Activated CD8-positive, alpha-beta memory T cell treated with anti-CD3 and anti-CD28 coated beads, Interleukin-2, amount 50 U/mL, for 24 hours (primary cell): ENCODE measurements around the gene GRAMD4.

Source experiments
- DNase-seq: peaks from one replicate; pipeline ENCODE4 v3.0.0-alpha.2; 2020; ENCODE audit errors: extremely low read depth

GRAMD4 gene

DNA sequence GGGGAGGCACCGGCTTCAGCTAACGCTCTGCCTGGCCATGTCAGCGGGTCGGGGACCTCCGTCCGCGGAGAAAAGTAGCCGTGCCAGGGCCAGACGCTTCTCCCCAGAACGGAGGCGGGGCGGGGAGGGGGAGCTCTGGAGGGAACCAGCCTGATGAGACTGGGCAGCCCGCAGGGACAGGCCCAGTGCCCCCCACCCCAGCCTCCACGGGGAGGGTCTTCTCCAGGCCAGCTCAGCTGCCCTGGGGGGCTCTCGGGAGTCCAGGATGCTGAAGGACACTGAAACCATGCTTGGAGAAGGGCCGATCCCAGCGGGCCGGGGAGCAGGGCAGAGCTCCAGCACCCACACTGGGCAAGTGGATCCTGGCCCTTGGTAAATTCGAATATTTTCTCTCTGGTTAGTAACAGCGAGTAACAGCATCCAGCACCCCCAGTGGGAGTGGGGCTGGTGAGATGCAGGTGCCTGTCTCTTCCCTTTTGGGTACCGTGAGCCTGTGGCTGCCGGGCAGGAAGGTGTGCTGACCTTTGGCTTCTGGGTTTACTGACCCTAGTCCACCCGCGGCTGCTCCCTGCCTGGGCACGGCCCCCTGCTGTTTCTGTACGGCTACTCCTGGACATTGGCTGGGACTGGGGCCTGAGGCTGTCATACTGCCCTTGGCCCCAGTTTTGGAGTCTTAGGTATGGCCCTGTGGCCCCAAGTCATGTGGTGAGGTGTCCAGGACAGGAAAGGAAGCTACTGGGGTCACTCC is 35.8 kb downstream of the GRAMD4 start:
- no peak for DNase-seq

DNA sequence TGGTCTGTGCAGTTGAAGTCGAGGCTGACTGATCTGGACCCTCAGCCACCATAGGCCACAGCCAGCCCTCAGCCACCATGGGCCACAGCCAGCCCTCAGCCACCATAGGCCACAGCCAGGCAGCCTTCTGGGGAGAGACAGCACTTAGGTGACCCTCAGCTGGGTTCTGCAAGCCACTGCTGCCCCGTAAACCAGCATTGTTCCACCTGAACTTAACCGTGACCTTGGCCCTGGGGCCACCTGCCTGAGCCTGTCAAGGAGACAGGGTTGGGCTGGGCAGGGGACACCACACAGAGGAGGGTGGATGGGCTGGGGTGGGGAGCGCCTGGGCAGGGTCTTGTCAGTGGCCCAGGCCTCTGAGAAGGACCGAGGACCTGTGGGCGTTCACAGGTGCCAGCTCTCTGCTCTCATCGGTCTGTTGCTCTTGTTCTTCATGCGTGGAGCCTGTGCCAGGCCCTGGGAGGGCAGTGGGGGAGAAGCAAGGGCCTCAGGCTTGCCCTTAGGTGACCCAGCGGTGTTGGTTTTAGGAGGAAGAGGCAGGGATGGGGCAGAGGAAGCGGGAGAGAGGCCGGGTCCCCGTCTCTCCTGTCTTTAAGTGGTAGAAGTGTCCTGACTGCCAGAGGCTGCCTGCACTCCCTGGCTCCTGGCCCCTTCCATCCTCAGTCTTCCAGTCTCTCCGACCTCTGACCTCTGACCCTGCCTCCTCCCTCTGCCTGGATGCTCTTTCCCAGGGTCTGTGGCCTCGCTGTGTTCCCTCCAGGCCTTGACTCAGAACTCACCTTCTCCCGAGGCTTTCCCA is 36.9 kb downstream of the GRAMD4 start:
- no peak for DNase-seq

DNA sequence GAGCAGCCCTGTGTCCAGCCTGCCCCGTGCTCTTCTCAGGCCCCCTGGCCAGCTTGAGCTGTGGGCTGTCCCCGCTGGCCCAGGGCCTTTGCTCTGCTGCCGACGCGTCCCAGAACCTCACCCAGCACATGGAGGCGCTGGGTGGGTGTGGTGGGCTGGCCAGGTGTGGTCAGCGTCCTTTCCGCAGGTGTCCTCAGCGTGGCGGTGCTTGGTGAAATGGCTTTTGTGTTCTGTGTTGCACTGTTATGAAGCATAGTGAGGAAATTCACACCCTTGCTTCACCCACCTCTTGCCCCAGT is 37.4 kb downstream of the GRAMD4 start:
- no peak for DNase-seq

DNA sequence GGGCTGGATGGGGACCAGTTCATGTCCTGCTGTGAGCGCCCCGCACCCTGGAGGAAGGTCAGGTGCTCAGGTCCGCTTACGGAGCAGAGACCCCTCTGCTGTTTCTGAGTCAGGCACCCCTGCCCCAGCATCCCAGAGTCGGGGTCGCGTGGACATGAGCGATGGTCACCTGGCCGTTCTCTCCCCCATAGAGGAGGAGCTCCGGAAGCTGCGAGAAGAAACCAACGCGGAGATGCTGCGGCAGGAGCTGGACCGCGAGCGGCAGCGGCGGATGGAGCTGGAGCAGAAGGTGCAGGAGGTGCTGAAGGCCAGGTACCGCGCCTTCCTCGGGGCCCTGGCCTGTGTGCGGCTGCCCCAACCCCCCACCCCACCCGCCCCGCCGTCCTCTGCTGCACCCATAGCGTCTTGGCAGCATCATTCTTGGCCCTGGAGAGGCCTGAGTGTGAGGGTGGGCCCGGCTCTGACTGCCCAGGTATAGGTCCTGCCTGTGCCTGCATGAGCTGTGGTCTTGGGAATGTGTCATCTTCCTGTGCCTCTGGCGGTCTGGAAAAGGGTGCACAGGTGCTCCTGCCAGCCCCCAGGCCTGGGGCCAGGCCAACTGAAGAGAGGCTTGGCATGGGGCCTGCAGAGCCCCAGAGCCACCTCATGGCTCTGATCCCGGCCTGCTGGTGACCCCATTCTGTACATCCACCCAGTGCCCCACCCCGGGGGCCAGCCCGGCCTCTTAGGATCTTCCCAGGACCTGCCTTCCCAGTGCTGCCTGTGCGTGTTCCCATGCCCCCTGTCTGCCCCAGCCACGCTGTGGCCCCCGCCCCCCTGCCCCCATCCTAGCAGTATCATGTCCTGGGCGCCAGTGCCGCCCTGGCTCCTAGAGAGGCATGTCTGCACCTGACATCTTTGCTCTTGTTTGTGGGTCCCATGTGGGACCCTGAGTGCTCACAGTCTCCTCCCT is 38.1 kb downstream of the GRAMD4 start:
- DNase-seq = no peak

DNA sequence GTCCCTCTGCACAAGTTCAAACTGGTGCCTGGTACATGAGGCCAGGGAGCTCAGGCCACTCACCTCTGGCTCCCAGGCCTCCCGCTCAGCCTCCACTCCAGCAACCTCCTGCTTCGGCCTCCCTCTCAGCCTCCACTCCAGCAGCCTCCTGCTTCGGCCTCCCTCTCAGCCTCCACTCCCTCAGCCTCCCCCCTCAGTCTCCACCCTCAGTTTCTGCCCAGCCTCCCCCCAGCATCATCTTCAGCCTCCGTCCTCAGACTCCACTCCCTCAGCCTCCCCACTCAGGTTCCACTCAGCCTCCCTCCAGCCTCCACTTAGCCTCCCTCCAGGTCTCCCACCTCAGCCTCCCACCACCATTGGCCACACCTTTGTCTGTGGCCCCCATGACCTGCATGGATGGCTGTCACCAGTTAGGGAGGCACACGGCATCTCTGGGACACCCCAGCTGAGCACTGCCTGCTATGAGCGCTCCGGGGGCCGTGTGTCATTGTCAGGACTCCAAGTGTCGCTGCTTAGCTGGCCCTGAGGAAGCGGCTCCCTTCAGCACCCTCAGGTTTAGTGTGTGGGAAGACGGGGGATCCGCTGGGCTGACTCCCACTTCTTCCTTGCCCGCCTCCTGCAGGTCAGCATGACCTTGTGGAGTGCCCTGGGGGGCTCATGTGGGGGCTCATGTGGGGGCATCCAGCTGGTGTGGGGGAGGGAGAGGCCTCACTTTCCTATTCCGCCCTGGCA is 39.0 kb downstream of the GRAMD4 start:
- DNase-seq = no peak

DNA sequence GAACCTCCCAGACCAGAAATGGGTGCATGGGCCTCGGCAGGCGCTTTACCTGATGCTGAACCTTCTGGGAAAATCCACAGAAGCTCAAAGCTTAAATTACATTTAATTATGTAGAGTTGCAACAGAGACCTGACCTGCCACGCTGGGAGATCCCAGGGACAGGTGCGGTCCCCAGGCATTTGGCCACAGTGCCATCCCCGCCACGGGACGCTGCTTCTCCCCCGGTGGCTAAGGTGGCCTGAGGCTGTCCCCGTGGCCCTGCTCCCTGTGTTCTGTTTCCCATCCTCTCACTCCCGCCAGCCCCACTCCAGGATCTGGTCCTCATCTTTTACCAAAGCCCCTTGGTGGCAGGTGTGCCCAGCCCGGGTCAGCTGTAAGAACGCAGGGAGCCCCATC is 39.6 kb downstream of the GRAMD4 start:
- no peak for DNase-seq

DNA sequence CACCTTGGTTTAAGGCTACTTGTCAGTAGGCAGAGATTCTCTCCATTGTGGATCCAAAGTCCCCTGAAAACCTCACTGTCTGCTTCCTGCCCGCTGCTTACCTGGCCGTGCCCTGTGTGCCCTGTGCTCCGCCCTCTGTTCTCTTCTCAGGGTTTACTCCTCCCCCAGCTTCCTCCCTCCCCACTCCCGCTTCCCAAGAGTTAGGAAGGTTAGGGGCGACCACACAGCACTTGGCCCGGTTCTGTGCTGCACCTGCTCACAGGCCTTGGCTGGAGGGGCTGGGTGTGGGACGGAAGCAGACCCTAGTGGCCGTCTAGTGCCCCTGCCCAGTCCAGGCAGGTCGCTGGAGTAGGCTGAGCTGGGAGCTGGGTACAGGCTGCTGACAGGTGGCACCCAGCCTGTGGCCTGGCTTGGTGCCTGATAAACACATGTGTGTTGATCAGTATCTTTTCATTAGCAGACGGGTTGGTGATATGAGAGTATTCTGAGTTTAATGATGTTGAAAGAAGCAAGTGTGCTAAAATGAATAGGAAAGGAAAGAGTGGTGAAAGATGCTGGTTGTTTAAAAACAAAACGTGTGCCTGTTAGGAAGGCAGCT is 40.5 kb downstream of the GRAMD4 start:
- DNase-seq = no peak

DNA sequence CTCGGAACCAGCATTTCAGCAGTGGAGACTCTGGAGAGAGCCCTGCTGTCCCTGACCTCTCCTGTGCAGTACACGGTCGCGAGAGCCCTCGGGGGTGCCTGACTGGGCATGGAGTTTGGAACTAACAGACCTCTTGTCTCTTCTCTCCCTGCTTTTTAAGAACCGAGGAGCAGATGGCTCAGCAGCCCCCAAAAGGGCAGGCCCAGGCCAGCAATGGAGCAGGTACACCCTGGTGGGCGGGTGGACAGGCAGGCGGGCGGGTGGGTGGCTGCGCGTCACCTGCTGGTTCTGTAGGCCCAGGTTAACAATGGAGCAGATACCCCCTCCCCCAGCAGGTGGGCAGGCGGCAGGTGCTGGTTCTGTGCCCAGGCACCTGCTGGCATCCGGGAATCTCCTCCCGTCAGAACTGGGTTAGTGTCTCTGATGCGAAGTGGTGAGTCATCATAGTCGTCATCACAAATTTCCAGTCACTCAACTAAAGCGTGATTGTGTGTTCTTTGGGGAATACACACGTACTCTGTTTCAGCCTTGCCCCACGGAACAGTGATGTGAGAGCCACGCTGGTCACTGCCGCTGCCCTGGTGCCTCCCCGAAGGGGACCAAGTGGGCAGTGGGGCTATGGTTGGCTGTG is 41.1 kb downstream of the GRAMD4 start:
- no peak for DNase-seq

DNA sequence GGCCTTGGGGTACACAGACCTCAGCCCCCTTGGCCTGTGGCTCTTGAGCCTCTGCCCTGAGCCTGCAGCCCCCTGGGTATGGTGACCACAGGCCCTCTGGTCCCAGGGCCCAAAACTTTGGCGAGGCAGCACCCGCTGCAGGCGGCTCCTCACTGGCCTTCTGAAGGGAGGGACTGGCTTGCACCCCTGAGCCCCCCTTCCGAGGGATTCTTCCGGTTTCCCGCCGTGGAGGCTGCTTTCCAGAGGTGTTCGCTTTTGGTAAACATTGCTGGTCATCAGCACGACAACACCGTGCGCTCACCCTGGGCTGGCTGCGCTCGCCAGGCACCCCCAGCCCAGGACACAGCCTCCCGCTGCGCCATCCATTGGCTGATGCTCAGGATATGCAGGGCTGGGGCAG is 42.0 kb downstream of the GRAMD4 start:
- DNase-seq = no peak

DNA sequence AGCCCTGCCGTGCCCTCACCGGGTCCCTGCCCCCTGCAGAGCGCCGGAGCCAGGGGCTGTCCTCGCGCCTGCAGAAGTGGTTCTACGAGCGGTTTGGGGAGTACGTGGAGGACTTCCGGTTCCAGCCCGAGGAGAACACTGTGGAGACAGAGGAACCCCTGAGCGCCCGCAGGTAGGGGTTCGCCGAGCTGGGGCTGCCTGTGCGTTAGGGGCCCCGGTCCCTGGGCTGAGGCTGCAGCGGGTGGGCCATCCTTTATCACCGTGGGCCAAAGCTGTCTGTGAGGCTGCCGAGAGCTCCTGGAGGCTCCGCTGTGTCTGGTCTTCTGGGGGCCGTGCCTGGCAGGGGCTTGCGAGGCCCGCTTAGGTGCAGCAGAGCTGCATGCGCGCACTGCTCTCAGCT is 42.8 kb downstream of the GRAMD4 start:
- DNase-seq = no peak

DNA sequence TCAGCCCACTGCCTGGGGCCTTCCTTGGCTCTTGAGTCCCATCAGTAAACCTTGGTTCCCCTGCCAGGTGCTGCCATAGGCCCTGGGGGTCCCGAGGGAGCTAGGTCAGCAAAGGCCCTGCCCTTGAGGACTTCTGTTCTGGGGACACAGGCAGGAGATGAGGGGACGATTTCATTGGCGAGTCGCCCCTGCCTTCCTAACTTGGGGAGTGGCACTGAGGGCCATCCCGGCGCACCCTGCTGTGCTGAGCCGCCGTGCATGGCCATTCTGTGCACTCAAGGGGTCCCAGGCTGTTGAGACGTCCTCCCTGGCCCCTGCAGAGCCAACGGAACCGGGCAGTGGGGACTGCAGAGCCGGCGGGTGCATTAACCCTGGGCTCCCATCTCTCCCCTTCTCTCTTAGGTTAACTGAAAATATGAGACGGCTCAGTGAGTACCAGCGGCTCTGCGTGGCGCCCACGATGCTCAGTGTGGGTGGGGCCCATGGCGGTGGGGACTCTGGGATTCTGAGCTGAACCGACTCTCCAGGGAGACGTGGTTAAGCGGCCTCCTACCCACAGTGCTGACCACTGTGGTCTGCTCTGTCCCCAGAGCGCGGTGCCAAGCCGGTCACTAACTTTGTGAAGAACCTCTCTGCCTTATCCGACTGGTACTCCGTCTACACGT is 43.4 kb downstream of the GRAMD4 start:
- DNase-seq = no peak

DNA sequence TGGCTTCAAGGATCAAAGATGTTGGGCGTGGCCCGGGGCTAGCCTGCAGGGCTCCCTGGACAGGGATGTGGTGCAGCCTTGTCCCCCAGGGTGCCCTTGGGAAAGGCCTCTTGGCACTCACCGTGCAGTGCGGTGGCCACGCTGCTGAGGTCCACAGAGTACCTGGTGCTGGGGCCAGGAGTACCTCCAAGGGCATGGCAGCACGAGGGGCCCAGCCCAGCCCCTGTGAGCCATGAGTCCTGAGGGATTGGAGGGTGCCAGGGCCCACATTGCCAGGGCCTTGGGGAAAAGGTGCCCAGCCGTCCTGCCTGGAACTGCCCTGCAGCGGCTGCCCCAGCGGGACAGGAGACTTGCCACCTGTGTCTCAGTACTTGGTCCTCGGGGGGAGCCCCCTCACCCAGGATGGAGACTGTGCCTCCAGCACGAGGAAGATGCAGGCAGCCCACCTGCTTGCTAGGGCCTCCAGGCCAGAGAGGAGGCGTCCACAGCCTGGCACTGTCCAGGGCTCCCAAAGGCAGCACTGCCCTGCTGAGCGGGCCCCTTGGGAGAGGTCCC is 44.2 kb downstream of the GRAMD4 start:
- no peak for DNase-seq

DNA sequence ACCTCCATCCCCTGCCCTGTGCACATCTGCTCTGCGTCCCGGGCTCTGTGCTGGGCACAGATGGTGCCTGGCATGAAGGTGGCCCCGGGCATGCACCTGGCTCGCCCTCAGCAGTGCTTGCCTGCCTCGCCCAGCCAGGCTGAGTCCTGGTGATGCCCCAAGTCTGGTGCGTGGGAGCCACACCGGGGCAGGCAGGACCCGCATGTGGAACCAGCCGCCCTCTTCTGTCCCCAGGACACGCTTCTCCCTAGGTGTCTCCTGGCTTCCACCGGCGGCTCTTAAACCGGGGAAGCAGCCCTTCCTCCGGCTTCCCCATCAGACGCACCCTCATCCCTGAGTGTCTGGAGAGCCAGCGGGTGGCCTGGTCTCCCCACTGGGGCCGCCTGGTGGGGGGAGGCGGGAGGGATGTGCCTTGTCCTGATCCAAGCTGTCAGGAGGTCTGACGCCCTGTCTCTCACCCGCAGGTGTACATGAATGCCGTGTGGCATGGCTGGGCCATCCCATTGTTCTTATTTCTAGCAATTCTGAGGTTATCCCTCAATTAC is 45.0 kb downstream of the GRAMD4 start:
- no peak for DNase-seq

DNA sequence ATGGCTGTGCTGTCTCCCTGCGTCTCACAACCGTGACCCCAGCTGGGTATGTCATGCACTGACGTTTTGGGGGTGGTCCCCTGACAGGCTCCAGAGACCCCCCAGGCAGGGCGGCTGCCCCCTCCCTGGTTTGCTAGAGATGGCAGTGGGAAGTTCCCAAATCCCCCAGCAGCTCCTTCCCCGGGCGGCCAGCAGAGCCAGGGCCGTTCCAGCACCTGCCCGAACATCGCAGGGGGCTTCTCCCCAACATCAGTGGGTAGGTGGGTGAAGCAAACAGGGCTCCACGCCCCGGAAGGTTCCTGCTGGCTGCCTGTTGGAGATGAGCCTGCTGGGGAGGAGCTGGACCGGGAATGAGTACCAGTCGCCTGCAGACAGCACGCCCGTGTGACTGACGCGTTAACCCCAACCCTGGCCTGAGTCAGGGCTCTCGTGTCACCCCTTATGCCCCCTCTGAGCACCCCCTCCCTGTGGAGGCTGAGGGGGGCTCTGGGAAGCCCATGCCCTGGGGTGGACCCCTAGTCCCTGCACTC is 45.6 kb downstream of the GRAMD4 start:
- DNase-seq = no peak

DNA sequence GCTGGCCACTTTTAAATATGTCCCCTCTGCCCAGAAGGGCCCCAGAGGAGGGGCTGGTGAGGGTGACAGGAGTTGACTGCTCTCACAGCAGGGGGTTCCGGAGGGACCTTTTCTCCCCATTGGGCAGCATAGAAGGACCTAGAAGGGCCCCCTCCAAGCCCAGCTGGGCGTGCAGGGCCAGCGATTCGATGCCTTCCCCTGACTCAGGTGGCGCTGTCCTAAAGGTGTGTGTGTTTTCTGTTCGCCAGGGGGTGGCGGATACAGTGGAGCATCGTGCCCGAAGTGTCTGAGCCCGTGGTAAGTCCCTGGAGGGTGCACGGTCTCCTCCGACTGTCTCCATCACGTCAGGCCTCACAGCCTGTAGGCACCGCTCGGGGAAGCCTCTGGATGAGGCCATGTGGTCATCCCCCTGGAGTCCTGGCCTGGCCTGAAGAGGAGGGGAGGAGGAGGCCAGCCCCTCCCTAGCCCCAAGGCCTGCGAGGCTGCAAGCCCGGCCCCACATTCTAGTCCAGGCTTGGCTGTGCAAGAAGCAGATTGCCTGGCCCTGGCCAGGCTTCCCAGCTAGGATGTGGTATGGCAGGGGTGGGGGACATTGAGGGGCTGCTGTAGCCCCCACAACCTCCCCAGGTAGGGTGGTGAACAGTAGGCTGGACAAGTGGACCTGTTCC is 46.5 kb downstream of the GRAMD4 start:
- no peak for DNase-seq

DNA sequence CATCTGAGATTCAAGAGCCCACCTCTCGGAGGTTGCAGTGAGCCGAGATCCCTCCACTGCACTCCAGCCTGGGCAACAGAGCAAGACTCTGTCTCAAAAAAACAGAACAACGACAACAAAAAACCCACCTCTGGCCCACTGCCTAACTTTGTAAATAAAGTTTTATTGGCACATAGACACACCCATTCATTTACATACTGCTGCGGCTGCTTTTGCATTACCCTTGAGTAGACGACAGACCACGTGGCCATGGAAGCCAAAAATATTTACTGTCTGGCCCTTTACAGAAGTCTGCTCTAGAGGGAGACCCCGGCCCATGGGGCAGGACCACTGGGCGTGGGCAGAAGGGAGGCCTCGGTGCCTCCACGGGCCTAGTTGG is 47.0 kb downstream of the GRAMD4 start:
- DNase-seq = no peak

DNA sequence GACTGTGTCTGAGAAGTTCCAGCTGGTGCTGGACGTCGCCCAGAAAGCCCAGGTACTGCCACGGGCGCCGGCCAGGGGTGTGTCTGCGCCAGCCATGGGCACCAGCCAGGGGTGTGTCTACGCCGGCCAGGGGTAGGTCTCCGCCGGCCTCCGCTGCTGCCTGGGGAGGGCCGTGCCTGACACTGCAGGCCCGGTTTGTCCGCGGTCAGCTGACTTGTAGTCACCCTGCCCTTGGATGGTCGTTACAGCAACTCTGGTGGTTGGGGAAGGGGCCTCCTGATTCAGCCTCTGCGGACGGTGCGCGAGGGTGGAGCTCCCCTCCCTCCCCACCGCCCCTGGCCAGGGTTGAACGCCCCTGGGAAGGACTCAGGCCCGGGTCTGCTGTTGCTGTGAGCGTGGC is 47.9 kb downstream of the GRAMD4 start:
- no peak for DNase-seq

DNA sequence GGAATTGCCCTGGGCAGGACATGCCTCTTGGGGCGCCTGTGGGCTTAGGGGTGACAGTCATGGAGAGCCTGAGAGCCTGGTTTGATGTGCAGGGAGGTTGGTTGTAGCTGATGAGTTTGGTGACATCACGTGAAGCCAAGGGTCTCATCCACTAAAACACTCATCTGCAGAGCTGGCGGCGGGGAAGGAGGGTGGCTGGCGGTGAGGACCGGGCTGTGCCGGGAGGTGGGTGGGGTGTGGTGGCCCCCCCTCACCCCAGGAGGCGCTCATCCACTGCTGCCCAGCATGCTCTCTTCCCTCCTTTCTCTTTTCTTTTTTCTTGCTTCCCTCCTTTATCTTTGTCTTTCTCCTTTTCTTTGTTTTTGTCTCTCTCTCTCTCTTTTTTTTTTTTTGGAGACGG is 49.0 kb downstream of the GRAMD4 start:
- no peak for DNase-seq

DNA sequence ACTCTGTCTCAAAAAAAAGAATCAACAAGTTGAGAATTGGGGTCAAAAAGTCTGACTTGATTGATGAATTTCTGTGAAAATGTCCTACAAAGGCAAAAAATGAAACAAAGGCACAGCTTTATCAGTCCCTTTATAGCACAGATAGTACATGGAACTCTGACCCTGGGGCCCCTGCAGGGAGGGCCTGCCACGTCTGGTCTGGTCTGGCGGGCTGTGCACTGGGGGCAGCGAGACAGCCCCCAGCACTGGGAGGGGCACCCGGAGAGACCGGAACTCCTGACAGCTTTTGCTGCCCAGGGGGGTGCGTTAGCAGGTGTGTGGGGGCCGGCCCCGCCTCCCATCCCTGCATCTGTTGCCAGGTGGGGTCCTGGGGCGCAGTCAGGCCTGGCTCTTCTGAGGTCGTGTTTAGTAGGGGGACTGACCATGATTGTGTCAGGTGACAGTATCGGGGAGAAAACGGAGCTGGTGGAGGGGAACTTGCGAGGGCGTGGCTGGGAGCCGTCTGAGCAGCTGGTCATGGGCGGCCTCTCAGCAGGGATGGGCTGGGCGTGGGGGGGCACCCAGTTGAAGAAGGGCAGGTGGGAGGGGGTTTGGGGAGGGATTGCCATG is 51.7 kb downstream of the GRAMD4 start:
- no peak for DNase-seq
